ENCODE results near the gene GPR142. TPM values are rescaled to one million over a fixed set of nuclear protein-coding genes. Genes with fewer than 3 reads are reported as not detected.

Gene GPR142
- polyA plus RNA-seq, 1 donor (not counting 4 experiments of a cell fraction or from before 2014, with no cell fraction given), result not detected

DNA sequence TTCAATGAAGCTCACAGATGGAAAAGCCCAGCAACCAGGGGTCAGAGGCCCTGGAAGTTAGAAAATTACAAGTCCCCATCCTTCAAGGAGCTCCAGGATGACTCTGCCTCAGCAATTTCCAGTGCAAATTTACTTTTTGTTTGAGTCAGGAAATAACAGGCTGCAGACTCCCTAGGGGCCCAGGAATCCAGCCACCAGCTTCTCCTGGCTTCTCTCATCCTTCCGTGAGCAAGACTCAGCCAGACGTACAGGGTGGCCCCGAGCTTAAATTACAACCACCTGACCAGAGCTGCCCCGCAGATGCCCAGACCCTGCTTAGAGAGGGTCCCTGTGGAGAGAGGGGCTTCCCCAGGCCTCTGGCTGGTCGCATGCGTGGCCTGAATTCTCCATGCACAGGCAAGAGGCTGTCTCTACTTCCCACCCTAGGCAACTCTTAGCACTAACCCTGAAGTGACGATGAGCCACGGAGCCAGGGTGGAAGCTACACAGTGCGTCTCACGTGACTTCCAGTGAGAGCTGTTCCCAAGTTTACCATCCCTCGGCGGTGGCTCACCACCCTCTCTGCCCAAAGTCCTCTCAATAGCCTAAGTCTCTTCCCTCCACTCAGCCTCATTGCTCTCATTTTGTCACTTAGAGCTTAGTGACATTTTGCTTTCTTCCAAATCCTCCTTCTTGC is 27.1 kb downstream of the GPR142 start:
- H3K4me2 ChIP-seq (ENCODE audit: control insufficient read depth, extremely low read depth, insufficient read depth, low read depth, low read length), result no peak overlapping the region
- TF ChIP-seq, protein P1, sequence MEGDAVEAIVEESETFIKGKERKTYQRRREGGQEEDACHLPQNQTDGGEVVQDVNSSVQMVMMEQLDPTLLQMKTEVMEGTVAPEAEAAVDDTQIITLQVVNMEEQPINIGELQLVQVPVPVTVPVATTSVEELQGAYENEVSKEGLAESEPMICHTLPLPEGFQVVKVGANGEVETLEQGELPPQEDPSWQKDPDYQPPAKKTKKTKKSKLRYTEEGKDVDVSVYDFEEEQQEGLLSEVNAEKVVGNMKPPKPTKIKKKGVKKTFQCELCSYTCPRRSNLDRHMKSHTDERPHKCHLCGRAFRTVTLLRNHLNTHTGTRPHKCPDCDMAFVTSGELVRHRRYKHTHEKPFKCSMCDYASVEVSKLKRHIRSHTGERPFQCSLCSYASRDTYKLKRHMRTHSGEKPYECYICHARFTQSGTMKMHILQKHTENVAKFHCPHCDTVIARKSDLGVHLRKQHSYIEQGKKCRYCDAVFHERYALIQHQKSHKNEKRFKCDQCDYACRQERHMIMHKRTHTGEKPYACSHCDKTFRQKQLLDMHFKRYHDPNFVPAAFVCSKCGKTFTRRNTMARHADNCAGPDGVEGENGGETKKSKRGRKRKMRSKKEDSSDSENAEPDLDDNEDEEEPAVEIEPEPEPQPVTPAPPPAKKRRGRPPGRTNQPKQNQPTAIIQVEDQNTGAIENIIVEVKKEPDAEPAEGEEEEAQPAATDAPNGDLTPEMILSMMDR (optimal IDR thresholded peaks at IDR 0.05 in 1 of 3, IDR thresholded peaks at IDR 0.05 in 1 of 3, conservative IDR thresholded peaks at IDR 0.05 in 1 of 3; ENCODE audit: extremely low read depth in 1 of 3, insufficient read depth in 2 of 3, low read length in 3 of 3), result no peak
- no peak for TF ChIP-seq EZH2 (IDR thresholded peaks at IDR 0.05; ENCODE audit: low read length)
- H4K20me1 ChIP-seq (ENCODE audit: control insufficient read depth, extremely low read depth, insufficient read depth, low read length), result peaks cover 2% of the 10 kb centered on the region
- H3K79me2 ChIP-seq (ENCODE audit: control insufficient read depth, insufficient read depth, low read length), result no peaks in the 10 kb centered on the region
- H3K4me3 ChIP-seq (ENCODE audit: control insufficient read depth in 2 of 3, extremely low read depth in 1 of 3, insufficient read depth in 2 of 3, low read depth in 1 of 3, low read length in 3 of 3), result no peak overlapping the region
- no peaks in the 10 kb centered on the region for H3K36me3 ChIP-seq (ENCODE audit: control insufficient read depth in 2 of 2, extremely low read depth in 1 of 2, insufficient read depth in 2 of 2, low read length in 2 of 2)
- no peaks in the 10 kb centered on the region for H3K9me1 ChIP-seq (ENCODE audit: control insufficient read depth, extremely low read depth, insufficient read depth, low read length)
- dilution Hi-C loops (cut with MboI; ENCODE audit: extremely low pct_ligation_motif_present, low sequenced_read_pairs), result no loop called here
- no peak overlapping the region for H2AFZ ChIP-seq (ENCODE audit: control insufficient read depth, low read length)
- no peak overlapping the region for H3K27ac ChIP-seq (ENCODE audit: control insufficient read depth, insufficient read depth, low read length)
- H3K9me3 ChIP-seq (ENCODE audit: control insufficient read depth, low read depth, low read length), result no peaks in the 10 kb centered on the region
- H3K27me3 ChIP-seq (ENCODE audit: control insufficient read depth, extremely low read depth, insufficient read depth, low read length), result peaks cover 3% of the 10 kb centered on the region
- no peak overlapping the region for H3K9ac ChIP-seq (ENCODE audit: control insufficient read depth, extremely low read depth, insufficient read depth, low read length)
- DNase-seq (ENCODE audit: low read depth, low spot score) (no peak), FAIRE-seq (no peak)
- no peaks in the 10 kb centered on the region for H3K4me1 ChIP-seq (ENCODE audit: control insufficient read depth, extremely low read depth, insufficient read depth, low read length)

DNA sequence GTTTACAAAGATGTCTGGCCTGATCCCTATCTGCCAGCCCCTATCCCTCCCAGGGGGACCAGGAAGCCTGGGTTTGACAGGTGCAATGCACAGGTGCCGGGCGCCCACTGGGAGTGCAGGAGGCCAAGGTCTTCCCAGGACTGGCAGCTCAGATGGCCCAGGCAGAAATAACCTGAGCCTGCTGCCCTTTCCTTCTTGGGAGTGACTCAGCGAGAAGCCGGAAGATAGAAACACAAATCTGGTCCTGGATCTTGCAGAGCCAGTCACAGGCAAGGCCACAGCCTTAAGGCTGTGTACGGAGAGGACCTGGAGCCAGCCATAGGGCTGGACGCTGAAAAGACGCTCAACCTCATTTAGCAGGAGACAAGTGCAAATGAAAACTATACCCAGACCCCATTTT is 27.7 kb downstream of the GPR142 start:
- Histone ChIP-seq H3K9me1 (ENCODE audit: control insufficient read depth, extremely low read depth, insufficient read depth, low read length) (no peaks in the 10 kb centered on the region), H3K9ac (ENCODE audit: control insufficient read depth, extremely low read depth, insufficient read depth, low read length) (no peak overlapping the region), H3K27me3 (ENCODE audit: control insufficient read depth, extremely low read depth, insufficient read depth, low read length) (no peaks in the 10 kb centered on the region), H3K36me3 (ENCODE audit: control insufficient read depth in 2 of 2, extremely low read depth in 1 of 2, insufficient read depth in 2 of 2, low read length in 2 of 2) (no peaks in the 10 kb centered on the region), H3K9me3 (ENCODE audit: control insufficient read depth, low read depth, low read length) (no peaks in the 10 kb centered on the region), H3K27ac (ENCODE audit: control insufficient read depth, insufficient read depth, low read length) (no peak overlapping the region), H2AFZ (ENCODE audit: control insufficient read depth, low read length) (no peak overlapping the region), H4K20me1 (ENCODE audit: control insufficient read depth, extremely low read depth, insufficient read depth, low read length) (peaks cover 2% of the 10 kb centered on the region), H3K4me1 (ENCODE audit: control insufficient read depth, extremely low read depth, insufficient read depth, low read length) (no peaks in the 10 kb centered on the region), H3K79me2 (ENCODE audit: control insufficient read depth, insufficient read depth, low read length) (no peaks in the 10 kb centered on the region), H3K4me3 (ENCODE audit: control insufficient read depth in 2 of 3, extremely low read depth in 1 of 3, insufficient read depth in 2 of 3, low read depth in 1 of 3, low read length in 3 of 3) (no peak overlapping the region), H3K4me2 (ENCODE audit: control insufficient read depth, extremely low read depth, insufficient read depth, low read depth, low read length) (no peak overlapping the region)
- dilution Hi-C loops (cut with MboI; ENCODE audit: extremely low pct_ligation_motif_present, low sequenced_read_pairs), result no loop called here
- no peak for TF ChIP-seq EZH2 (IDR thresholded peaks at IDR 0.05; ENCODE audit: low read length)
- TF ChIP-seq, protein P1 (optimal IDR thresholded peaks at IDR 0.05 in 1 of 3, IDR thresholded peaks at IDR 0.05 in 1 of 3, conservative IDR thresholded peaks at IDR 0.05 in 1 of 3; ENCODE audit: extremely low read depth in 1 of 3, insufficient read depth in 2 of 3, low read length in 3 of 3), result no peak
- DNase-seq (ENCODE audit: low read depth, low spot score), result no peak
- no peak for FAIRE-seq

All from keratinocyte (primary cell).